Endothelial cell of umbilical vein (primary cell): ENCODE data around the gene ELF4. TPM values are rescaled to one million over a fixed set of nuclear protein-coding genes. Genes with fewer than 3 reads are reported as not detected.

Experiments
- BruUV-seq: library from RNA; stranded (reverse); fragments of 400-500 nt; replicated peaks from 2 replicates; lab custom pipeline; 2021; lab: Mats Ljungman, UMichigan
- CTCF ChIA-PET: fragments of 300-600, 350-600 bp; sonication (Branson Sonifier 250); formaldehyde crosslinking; loops from one replicate; lab custom pipeline; 2021; ENCODE audit warnings: antibody characterized with exemption, inconsistent platforms; lab: Charles Lee
- POLR2A ChIA-PET: fragments of 300-600, 350-600 bp; sonication (Branson Sonifier 250); formaldehyde crosslinking; loops from one replicate; lab custom pipeline; 2021; ENCODE audit warnings: antibody characterized with exemption, inconsistent platforms; lab: Charles Lee
- DNase-seq: peaks from one replicate; pipeline ENCODE4 v3.0.0-alpha.2; 2011; ENCODE audit warnings: low read depth, low spot score
- FAIRE-seq: peaks from 2 replicates; lab custom pipeline; 2011; peaks lifted over from hg19 to GRCh38; lab: Jason Lieb, UNC
- H2AFZ ChIP-seq: 2 replicates; pipeline ENCODE4 v1.6.0; 2012; ENCODE audit warnings: low read depth, low read length, control low read depth, inconsistent platforms
- H3K27ac ChIP-seq: 2 replicates; pipeline ENCODE4 v1.5.1; 2011; ENCODE audit warnings: low read depth, mild to moderate bottlenecking, control low read depth, low read length, moderate library complexity; ENCODE audit not compliant: insufficient read depth
- H3K27me3 ChIP-seq, 2 experiments: 2 replicates each; pipeline versions ENCODE4 v1.6.0 to v1.6.1; 2011; ENCODE audit warnings: low read length in 2 of 2, mixed read lengths in 1 of 2; ENCODE audit not compliant: control insufficient read depth in 2 of 2, insufficient read depth in 2 of 2
- H3K36me3 ChIP-seq, 2 experiments: 2 replicates in 1 of 2; 3 replicates in 1 of 2; pipeline ENCODE4 v1.5.1; 2011; ENCODE audit warnings: low read length in 2 of 2, mild to moderate bottlenecking in 1 of 2, moderate library complexity in 1 of 2; ENCODE audit not compliant: control insufficient read depth in 2 of 2, insufficient read depth in 2 of 2; ENCODE audit errors: extremely low read depth in 1 of 2
- H3K4me1 ChIP-seq: 3 replicates; pipeline ENCODE4 v1.5.1; 2011; ENCODE audit warnings: mild to moderate bottlenecking, low read length; ENCODE audit not compliant: control insufficient read depth, insufficient read depth; ENCODE audit errors: extremely low read depth
- H3K4me2 ChIP-seq: 2 replicates; pipeline ENCODE4 v1.6.1; 2011; ENCODE audit warnings: low read length, control low read depth, mixed read lengths; ENCODE audit not compliant: insufficient read depth
- H3K4me3 ChIP-seq, 3 experiments: fragments of 200-600 bp in 1 of 3; sonication (generic), shearing (Covaris generic) in 1 of 3; replicated peaks in 1 of 3; 2 replicates each; pipeline ENCODE4 v1.5.1; 2011 to 2016; ENCODE audit warnings: control low read depth in 3 of 3, low read length in 3 of 3, mild to moderate bottlenecking in 2 of 3, inconsistent platforms in 1 of 3, low read depth in 1 of 3, moderate library complexity in 1 of 3; ENCODE audit not compliant: insufficient read depth in 1 of 3
- H3K79me2 ChIP-seq: 2 replicates; pipeline ENCODE4 v1.6.0; 2012; ENCODE audit warnings: low read length, inconsistent platforms; ENCODE audit not compliant: control insufficient read depth, insufficient read depth
- H3K9ac ChIP-seq: replicated peaks from 2 replicates; pipeline ENCODE3; 2011; ENCODE audit warnings: low read length, control low read depth; ENCODE audit not compliant: insufficient read depth; ENCODE audit errors: extremely low read depth
- H3K9me1 ChIP-seq: replicated peaks from 3 replicates; pipeline ENCODE4 v1.6.0; 2011; ENCODE audit warnings: mild to moderate bottlenecking, low read length; ENCODE audit not compliant: control insufficient read depth, insufficient read depth; ENCODE audit errors: extremely low read depth
- H3K9me3 ChIP-seq: replicated peaks from 2 replicates; pipeline ENCODE4 v1.5.1; 2012; ENCODE audit warnings: low read length, inconsistent platforms; ENCODE audit not compliant: control insufficient read depth, insufficient read depth
- H4K20me1 ChIP-seq: replicated peaks from 2 replicates; pipeline ENCODE3; 2011; ENCODE audit warnings: mild to moderate bottlenecking, low read length; ENCODE audit not compliant: control insufficient read depth, insufficient read depth; ENCODE audit errors: extremely low read depth
- CTCF ChIP-seq, 2 donors: IDR thresholded peaks; 1 replicate in 1 of 2; 2 replicates in 1 of 2; pipeline ENCODE4 v1.5.1; 2011; ENCODE audit warnings: low read length in 2 of 2, mild to moderate bottlenecking in 2 of 2, moderate library complexity in 2 of 2, control low read depth in 1 of 2, inconsistent platforms in 1 of 2, low read depth in 1 of 2; ENCODE audit not compliant: insufficient read depth in 1 of 2; ENCODE audit errors: extremely low read depth in 1 of 2
- EZH2 ChIP-seq: IDR thresholded peaks from 2 replicates; pipeline ENCODE4 v1.6.1; 2012; ENCODE audit warnings: borderline replicate concordance, low read depth, mild to moderate bottlenecking, moderate library complexity, low read length, inconsistent platforms; ENCODE audit not compliant: severe bottlenecking
- FOS ChIP-seq: IDR thresholded peaks from 2 replicates; pipeline ENCODE4 v1.6.1; 2011; ENCODE audit warnings: mild to moderate bottlenecking, low read length, moderate library complexity, borderline replicate concordance; ENCODE audit not compliant: insufficient read depth
- GATA2 ChIP-seq: IDR thresholded peaks from 2 replicates; pipeline ENCODE4 v1.7.0; 2011; ENCODE audit warnings: low read depth, mild to moderate bottlenecking, moderate library complexity, mixed read lengths, low read length; ENCODE audit not compliant: insufficient read length, insufficient read depth
- JUN ChIP-seq: IDR thresholded peaks from 2 replicates; pipeline ENCODE4 v1.6.1; 2011; ENCODE audit warnings: borderline replicate concordance, low read depth; ENCODE audit not compliant: insufficient read length, insufficient read depth
- MAX ChIP-seq: IDR thresholded peaks from 2 replicates; pipeline ENCODE4 v1.6.1; 2011; ENCODE audit not compliant: insufficient read depth, insufficient read length
- MYC ChIP-seq: IDR thresholded peaks from one replicate; pipeline ENCODE4 v1.6.1; 2011; ENCODE audit warnings: mild to moderate bottlenecking, low read depth, low read length
- POLR2A ChIP-seq: IDR thresholded peaks from 2 replicates; pipeline ENCODE4 v1.6.1; 2012; ENCODE audit warnings: low read depth, mild to moderate bottlenecking, control low read depth, low read length
- POLR2AphosphoS5 ChIP-seq: IDR thresholded peaks from 2 replicates; pipeline ENCODE4 v1.6.1; 2012; ENCODE audit warnings: low read depth, mild to moderate bottlenecking, control low read depth, low read length, moderate library complexity; ENCODE audit not compliant: insufficient read depth
- dilution Hi-C: fragments of 300-500 bp; cut with MboI; formaldehyde crosslinking; loops from one replicate; pipeline ENCODE4 v1.15.0; 2019; ENCODE audit warnings: low sequenced_read_pairs; ENCODE audit not compliant: extremely low pct_ligation_motif_present
- intact Hi-C: fragments of 100-400 bp; cut with micrococcal nuclease; formaldehyde crosslinking; loops from one replicate; pipeline ENCODE4 v1.10.0; 2022
- polyA plus RNA-seq, 4 experiments: library from polyadenylated mRNA; depleted of rRNA in 3 of 4; stranded (reverse) in 3 of 4; unstranded in 1 of 4; fragments of >200 nt; gene quantifications; 2 replicates each; pipeline versions ENCODE4 v1.2.1 to v1.2.3, GENCODE V29; 2011 to 2012; ENCODE audit warnings: missing spikeins in 1 of 4
- total RNA-seq: library from RNA; stranded (reverse); gene quantifications from 2 replicates; pipeline ENCODE4 v1.2.3, GENCODE V29; 2021

Gene ELF4
- total and polyA plus RNA-seq, 2 donors (not counting 3 experiments of a cell fraction or from before 2014, with no cell fraction given), result 31.9 to 33.4 TPM

GRCh38 chrX:130109429-130110378, 593 bp downstream of the ELF4 start:
- H3K9me3 ChIP-seq, result no peaks in the 10 kb centered on the region
- no TSS peak for BruUV-seq
- peak; percentile 37 for FAIRE-seq
- no peaks in the 10 kb centered on the region for H4K20me1 ChIP-seq
- H3K36me3 ChIP-seq, result no peaks in the 10 kb centered on the region
- H2AFZ ChIP-seq, result no peak overlapping the region
- intact Hi-C loops (loop anchor here (1.0 to 2.0 kb wide), 2 partner anchors 9 to 63 kb away; no protein-coding TSS in a partner anchor), dilution Hi-C loops (no loop called here)
- no peaks in the 10 kb centered on the region for H3K27me3 ChIP-seq
- peak overlapping the region; percentile 86 for H3K9ac ChIP-seq
- H3K4me2 ChIP-seq, result peak overlapping the region; percentile 33
- peaks cover 31% of the 10 kb centered on the region for H3K4me1 ChIP-seq
- peak overlapping the region; percentile 84 for H3K27ac ChIP-seq
- no peak for DNase-seq
- no peaks in the 10 kb centered on the region for H3K9me1 ChIP-seq
- H3K4me3 ChIP-seq, result peak overlapping the region; percentile 11 to 78 (median 61)
- H3K79me2 ChIP-seq, result peaks cover 49% of the 10 kb centered on the region
- TF ChIP-seq MYC, result no peak
- TF ChIP-seq CTCF (IDR thresholded peaks at IDR 0.05; ENCODE audit: extremely low read depth in 1 of 2, insufficient read depth in 1 of 2, low read depth in 1 of 2, low read length in 2 of 2), result no peak
- no peak for TF ChIP-seq POLR2AphosphoS5
- no peak for TF ChIP-seq GATA2
- TF ChIP-seq JUN, result no peak
- no peak for TF ChIP-seq EZH2
- no peak for TF ChIP-seq POLR2A
- TF ChIP-seq FOS, result no peak
- no peak for TF ChIP-seq MAX
- ChIA-PET CTCF (interaction anchor here (1.2 to 2.9 kb wide), 5 partner anchors 9 to 30 kb away, joined by 5 to 15 read pairs (median 7); no protein-coding TSS in a partner anchor), POLR2A (interaction anchor here (1.6 kb wide), 1 partner anchor 24 kb away, joined by 5 read pairs; no protein-coding TSS in a partner anchor)
